ENCODE data around the gene CPEB3.

- no peak for TF ChIP-seq CTCF (IDR thresholded peaks at IDR 0.05)
- no peak for TF ChIP-seq POLR2AphosphoS5 (IDR thresholded peaks at IDR 0.05; ENCODE audit: insufficient read depth in 1 of 2, low read depth in 1 of 2)
- no peak for TF ChIP-seq POLR2A (IDR thresholded peaks at IDR 0.05)
These were observed 140.1 kb downstream of the CPEB3 start for GRCh38 chr10:92150823-92151222.

Data from vagina (tissue), 2 donors.